GM18951 (cell line): ENCODE results near the gene CORO7.

Experiments
- POLR2A ChIP-seq: IDR thresholded peaks from 4 replicates; pipeline ENCODE4 v1.6.1; 2011; ENCODE audit warnings: mild to moderate bottlenecking; ENCODE audit not compliant: insufficient read length, insufficient read depth; ENCODE audit errors: extremely low read depth
- in situ Hi-C: fragments of 300-500 bp; cut with MboI; formaldehyde crosslinking; loops from one replicate; pipeline ENCODE4 v1.12.0; 2022; ENCODE audit warnings: low sequenced_read_pairs, mixed read lengths, inconsistent platforms; ENCODE audit not compliant: unreplicated experiment

CORO7 gene

GRCh38 chr16:4364196-4365013 lies 52.0 kb downstream of the CORO7 start:
- in situ Hi-C loops = no loop called here
- no peak for TF ChIP-seq POLR2A

- no peak for TF ChIP-seq POLR2A
These were observed 53.8 kb downstream of the CORO7 start for GRCh38 chr16:4362476-4363135.

DNA sequence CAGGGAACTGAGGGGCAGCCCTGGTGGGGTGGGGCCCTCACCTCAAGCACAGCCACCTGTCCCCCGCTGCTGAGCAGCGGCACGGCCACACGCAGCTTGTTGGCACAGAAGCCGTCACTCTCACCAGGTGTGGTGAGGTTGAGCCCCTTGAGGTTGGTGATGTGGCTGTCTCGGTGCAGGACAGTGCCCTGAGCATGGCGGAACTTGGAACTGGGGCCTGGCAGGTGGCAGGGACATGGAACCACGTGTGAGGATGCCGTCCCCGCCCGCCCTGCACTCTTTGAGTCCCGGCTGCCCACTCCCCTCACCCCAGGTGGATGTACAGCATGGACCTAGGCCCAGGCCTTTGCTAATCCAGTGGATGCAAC lies 54.5 kb downstream of the CORO7 start:
- no peak for TF ChIP-seq POLR2A
- in situ Hi-C loops = no loop called here

More at GRCh38 chr16:4362476-4363135, 53.8 kb downstream of the CORO7 start:
- in situ Hi-C loops = no loop called here

- no peak for TF ChIP-seq POLR2A
- in situ Hi-C loops = no loop called here
These were observed 55.1 kb downstream of the CORO7 start for GRCh38 chr16:4361033-4361943.

- in situ Hi-C loops = no loop called here
These were observed 55.8 kb downstream of the CORO7 start for GRCh38 chr16:4360538-4361021.

GRCh38 chr16:4359914-4360313 lies 56.5 kb downstream of the CORO7 start:
- TF ChIP-seq POLR2A = no peak
- in situ Hi-C loops = no loop called here

More at GRCh38 chr16:4360538-4361021, 55.8 kb downstream of the CORO7 start:
- TF ChIP-seq POLR2A = no peak

DNA sequence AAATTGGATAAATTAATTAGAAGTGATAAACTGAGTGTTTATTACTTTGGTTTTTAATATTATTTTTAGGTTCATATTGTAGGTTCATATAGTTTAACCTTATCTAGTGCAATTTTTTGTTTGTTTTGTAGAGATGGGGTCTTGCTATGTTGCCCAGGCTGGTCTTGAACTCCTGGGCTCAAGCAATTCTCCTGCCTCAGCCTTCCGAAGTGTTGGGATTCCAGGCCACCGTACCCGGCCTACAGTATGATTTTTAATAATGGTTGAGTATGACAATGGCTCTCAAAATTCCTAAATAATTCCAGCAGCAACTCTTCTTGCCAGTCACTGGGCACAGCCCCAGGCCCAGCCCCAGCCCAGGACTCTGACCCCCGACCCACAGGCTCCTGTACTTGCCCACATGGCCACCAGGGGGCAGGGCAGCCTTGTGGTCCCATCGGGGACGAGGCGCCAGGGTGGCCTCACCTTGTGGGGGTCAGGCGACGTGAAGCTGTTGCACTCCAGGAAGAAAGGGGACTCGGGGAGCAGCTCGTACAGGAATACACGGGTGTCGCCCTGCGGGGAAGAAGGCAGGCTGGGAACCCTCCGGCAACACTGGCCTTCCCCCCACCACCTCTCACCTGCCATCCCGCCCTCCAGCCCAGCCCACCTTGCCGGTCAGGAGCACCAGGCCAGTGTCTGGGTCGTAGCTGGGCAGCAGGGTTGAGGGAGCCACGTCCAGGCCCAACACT lies 57.4 kb downstream of the CORO7 start:
- TF ChIP-seq POLR2A = no peak
- in situ Hi-C loops = no loop called here

- no peak for TF ChIP-seq POLR2A
- in situ Hi-C loops = no loop called here
These were observed 58.2 kb downstream of the CORO7 start for GRCh38 chr16:4358236-4358635.

- TF ChIP-seq POLR2A = no peak
- in situ Hi-C loops = no loop called here
These were observed 59.6 kb downstream of the CORO7 start for GRCh38 chr16:4356820-4357219.

GRCh38 chr16:4354512-4355409 lies 61.6 kb downstream of the CORO7 start:
- in situ Hi-C loops = no loop called here
- no peak for TF ChIP-seq POLR2A

DNA sequence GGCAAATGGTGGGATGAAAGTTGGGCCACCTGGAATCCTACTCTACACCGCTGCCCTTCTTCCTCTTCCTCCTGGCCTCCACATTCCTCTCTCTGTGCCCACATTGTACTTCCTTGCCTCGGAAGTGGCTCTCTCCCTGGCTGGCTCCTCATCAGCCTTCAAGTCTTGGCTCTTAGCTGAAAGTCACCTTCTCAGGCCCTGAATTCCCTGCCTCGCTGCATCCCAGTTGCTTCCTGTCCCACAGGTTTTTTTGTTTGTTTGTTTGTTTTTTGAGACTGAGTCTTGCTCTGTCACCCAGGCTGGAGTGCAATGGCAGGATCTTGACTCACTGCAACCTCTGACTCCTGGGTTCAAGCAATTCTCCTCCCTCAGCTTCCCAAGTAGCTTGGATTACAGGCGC lies 62.7 kb downstream of the CORO7 start:
- in situ Hi-C loops = no loop called here

More for the DNA sequence above, 62.7 kb downstream of the CORO7 start:
- no peak for TF ChIP-seq POLR2A
